ENCODE measurements around the gene SLC6A5. TPM values are rescaled to one million over a fixed set of nuclear protein-coding genes. Genes with fewer than 3 reads are reported as not detected.

Gene SLC6A5
- total RNA-seq, 1 experiment from 2014 or later: not detected

DNA sequence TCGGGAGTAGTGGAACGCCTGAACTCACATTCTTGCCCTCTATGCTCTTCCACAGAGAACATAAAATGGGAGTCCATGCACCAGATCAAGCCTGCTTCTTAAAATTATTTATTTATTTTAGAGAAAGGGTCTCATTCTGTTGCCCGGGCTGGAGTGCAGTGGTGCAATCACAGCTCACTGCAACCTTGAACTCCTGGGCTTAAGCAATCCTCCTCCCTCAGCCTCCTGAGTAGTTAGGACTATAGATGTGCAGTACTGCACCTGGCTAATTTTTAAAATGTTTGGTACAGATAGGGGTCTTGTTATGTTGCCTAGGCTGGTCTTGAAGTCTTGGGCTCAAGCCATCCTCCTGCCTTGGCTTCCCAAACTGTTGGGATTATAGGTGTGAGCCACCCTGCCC, 13.0 kb downstream of the SLC6A5 start:
- Histone ChIP-seq H3K9me3 (ENCODE audit: control insufficient read depth in 1 of 2, insufficient read depth in 1 of 2, low read depth in 1 of 2, low read length in 2 of 2) (no peaks in the 10 kb centered on the region), H2AFZ (ENCODE audit: low read depth, low read length, poor library complexity, severe bottlenecking) (no peak overlapping the region), H3K4me1 (ENCODE audit: control insufficient read depth in 1 of 2, insufficient read depth in 2 of 2, low read length in 2 of 2) (peaks cover 0 to 9% of the 10 kb centered on the region in 2 experiments; a peak in 1 of 4 replicates), H3K36me3 (ENCODE audit: control insufficient read depth in 1 of 2, insufficient read depth in 2 of 2, low read length in 2 of 2) (no peaks in the 10 kb centered on the region), H3K27me3 (ENCODE audit: insufficient read depth, low read length) (peaks cover 36% of the 10 kb centered on the region), H3K4me2 (ENCODE audit: low read length) (no peak overlapping the region), H3K9ac (ENCODE audit: low read length) (no peak overlapping the region), H3K79me2 (ENCODE audit: insufficient read depth, low read length) (no peaks in the 10 kb centered on the region), H4K20me1 (ENCODE audit: insufficient read depth) (no peaks in the 10 kb centered on the region), H3K4me3 (replicated peaks in 1 of 2; ENCODE audit: low read depth in 1 of 2, low read length in 2 of 2) (no peak overlapping the region), H3K9me2 (ENCODE audit: insufficient read depth) (no peaks in the 10 kb centered on the region), H3K27ac (ENCODE audit: low read depth, low read length) (no peak overlapping the region)
- POLR2A ChIA-PET: no interaction called here
- intact Hi-C loops (cut with micrococcal nuclease): loop anchor here (5.0 to 10.0 kb wide), 2 partner anchors 368 to 660 kb away; no protein-coding TSS in a partner anchor
- DNase-seq (ENCODE audit: low read depth, low spot score): no peak
- no peak for ATAC-seq
- no peak for TF ChIP-seq CEBPB (IDR thresholded peaks at IDR 0.05; ENCODE audit: low read depth)
- TF ChIP-seq SIN3A (IDR thresholded peaks at IDR 0.05; ENCODE audit: low read depth): no peak
- TF ChIP-seq YY1 (IDR thresholded peaks at IDR 0.05; ENCODE audit: extremely low read depth, insufficient replicate concordance, low read depth, low read length): no peak
- TF ChIP-seq JUND (IDR thresholded peaks at IDR 0.05): no peak
- TF ChIP-seq EGR1 (IDR thresholded peaks at IDR 0.05; ENCODE audit: low read depth): no peak
- no peak for TF ChIP-seq ZFX (IDR thresholded peaks at IDR 0.05)
- TF ChIP-seq RAD21 (IDR thresholded peaks at IDR 0.05; ENCODE audit: low read depth): no peak
- TF ChIP-seq CTCF (IDR thresholded peaks at IDR 0.05 in 2 of 3, conservative IDR thresholded peaks at IDR 0.05 in 1 of 3; ENCODE audit: borderline replicate concordance in 1 of 3, insufficient read depth in 1 of 3, low read depth in 2 of 3, low read length in 2 of 3): no peak
- TF ChIP-seq EZH2phosphoT487 (IDR thresholded peaks at IDR 0.05; ENCODE audit: borderline replicate concordance): no peak
- TF ChIP-seq ELF1 (IDR thresholded peaks at IDR 0.05; ENCODE audit: borderline replicate concordance, low read depth): no peak
- no peak for TF ChIP-seq EZH2 (IDR thresholded peaks at IDR 0.05)
- no peak for TF ChIP-seq SP1 (IDR thresholded peaks at IDR 0.05; ENCODE audit: low read depth)
- TF ChIP-seq ZNF274 (IDR thresholded peaks at IDR 0.05; ENCODE audit: low read depth, low read length): no peak
- no TSS peak for BruUV-seq (replicated peaks)
- RAD21 ChIA-PET (ENCODE audit: low non-redundant PET in 1 of 2, low total read pairs in 2 of 2, uncharacterized antibody in 2 of 2, unreplicated experiment in 2 of 2): no interaction called here
- CTCF ChIA-PET: no interaction called here

Measured in HCT116 (cell line).